ENCODE results near the gene RARS2. TPM values are rescaled to one million over a fixed set of nuclear protein-coding genes. Genes with fewer than 3 reads are reported as not detected.

RARS2 gene
- total and polyA plus RNA-seq, 4 donors, result 15.6 to 40.5 (median 24.4) TPM

DNA sequence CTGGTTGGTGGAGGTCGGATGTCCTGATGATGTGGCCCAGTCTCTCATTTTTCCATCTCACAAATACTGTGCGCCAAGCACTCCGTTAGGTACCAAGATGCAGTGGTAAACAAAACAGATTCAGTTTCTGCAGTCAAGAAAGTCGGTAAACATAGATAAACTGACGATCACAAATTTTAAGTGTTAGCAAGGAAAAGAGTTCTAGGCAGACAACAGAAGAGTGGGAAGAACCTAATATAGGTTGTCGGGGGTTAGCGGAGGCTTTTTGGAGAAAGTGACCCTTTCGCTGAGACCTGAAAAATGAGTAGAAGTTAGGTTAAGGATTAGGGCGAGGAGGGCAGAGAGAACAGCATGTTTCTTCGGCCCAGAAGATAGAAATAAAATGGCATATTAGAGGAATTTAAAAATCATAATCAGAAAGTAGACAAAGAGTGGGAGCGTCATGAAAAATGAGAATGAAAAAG, 662 bp upstream of the RARS2 start:
- H3K9ac ChIP-seq (ENCODE audit: insufficient read depth in 1 of 2, low read length in 2 of 2), result peak overlapping the region; percentile 75 to 83
- no peak for TF ChIP-seq CTCF (IDR thresholded peaks at IDR 0.05; ENCODE audit: control extremely low read depth, extremely low read depth)
- H3K36me3 ChIP-seq (ENCODE audit: control insufficient read depth in 4 of 4, insufficient read depth in 4 of 4, low read length in 4 of 4), result peaks cover 0 to 10% (median 3%) of the 10 kb centered on the region in 4 donors
- H3K9me3 ChIP-seq (ENCODE audit: control insufficient read depth in 4 of 4, insufficient read depth in 3 of 4, low read length in 3 of 4), result peaks cover 0 to 2% (median 0%) of the 10 kb centered on the region in 4 donors
- H3K27me3 ChIP-seq (ENCODE audit: control insufficient read depth in 3 of 3, insufficient read depth in 3 of 3, low read length in 2 of 3), result no peaks in the 10 kb centered on the region
- ATAC-seq (ENCODE audit: insufficient read depth, low FRiP score) (no peak), DNase-seq (no peak)
- 4% methylated on average over 11 of the region's 11 CpGs for WGBS, 2 donors
- peak overlapping the region; percentile 97 for H3K4me3 ChIP-seq
- H3K27ac ChIP-seq (ENCODE audit: low read depth in 1 of 2, low read length in 1 of 2), result peak overlapping the region; percentile 36 to 94
- peaks cover 6 to 17% (median 10%) of the 10 kb centered on the region in 5 donors for H3K4me1 ChIP-seq (ENCODE audit: control insufficient read depth in 5 of 5, insufficient read depth in 5 of 5, low read length in 5 of 5)

- H3K9ac ChIP-seq (ENCODE audit: insufficient read depth in 1 of 2, low read length in 2 of 2), result peak overlapping the region; percentile 64 to 92
- ATAC-seq (ENCODE audit: insufficient read depth, low FRiP score) (no peak), DNase-seq (peak in 1 of 3 donors; percentile 3)
- H3K4me3 ChIP-seq, result peak overlapping the region; percentile 92
- H3K4me1 ChIP-seq (ENCODE audit: control insufficient read depth in 5 of 5, insufficient read depth in 5 of 5, low read length in 5 of 5), result peaks cover 6 to 25% (median 10%) of the 10 kb centered on the region in 5 donors
- H3K27me3 ChIP-seq (ENCODE audit: control insufficient read depth in 3 of 3, insufficient read depth in 3 of 3, low read length in 2 of 3), result no peaks in the 10 kb centered on the region
- peaks cover 0 to 2% (median 0%) of the 10 kb centered on the region in 4 donors for H3K36me3 ChIP-seq (ENCODE audit: control insufficient read depth in 4 of 4, insufficient read depth in 4 of 4, low read length in 4 of 4)
- TF ChIP-seq CTCF (IDR thresholded peaks at IDR 0.05; ENCODE audit: control extremely low read depth, extremely low read depth), result no peak
- peaks cover 0 to 2% (median 0%) of the 10 kb centered on the region in 4 donors for H3K9me3 ChIP-seq (ENCODE audit: control insufficient read depth in 4 of 4, insufficient read depth in 3 of 4, low read length in 3 of 4)
- no peak overlapping the region for H3K27ac ChIP-seq (ENCODE audit: low read depth in 1 of 2, low read length in 1 of 2)
- WGBS, 2 donors, result 31 to 43% methylated on average over 10 of the region's 10 CpGs
Observed at GRCh38 chr6:87588756-87589407, 905 bp downstream of the RARS2 start.

DNA sequence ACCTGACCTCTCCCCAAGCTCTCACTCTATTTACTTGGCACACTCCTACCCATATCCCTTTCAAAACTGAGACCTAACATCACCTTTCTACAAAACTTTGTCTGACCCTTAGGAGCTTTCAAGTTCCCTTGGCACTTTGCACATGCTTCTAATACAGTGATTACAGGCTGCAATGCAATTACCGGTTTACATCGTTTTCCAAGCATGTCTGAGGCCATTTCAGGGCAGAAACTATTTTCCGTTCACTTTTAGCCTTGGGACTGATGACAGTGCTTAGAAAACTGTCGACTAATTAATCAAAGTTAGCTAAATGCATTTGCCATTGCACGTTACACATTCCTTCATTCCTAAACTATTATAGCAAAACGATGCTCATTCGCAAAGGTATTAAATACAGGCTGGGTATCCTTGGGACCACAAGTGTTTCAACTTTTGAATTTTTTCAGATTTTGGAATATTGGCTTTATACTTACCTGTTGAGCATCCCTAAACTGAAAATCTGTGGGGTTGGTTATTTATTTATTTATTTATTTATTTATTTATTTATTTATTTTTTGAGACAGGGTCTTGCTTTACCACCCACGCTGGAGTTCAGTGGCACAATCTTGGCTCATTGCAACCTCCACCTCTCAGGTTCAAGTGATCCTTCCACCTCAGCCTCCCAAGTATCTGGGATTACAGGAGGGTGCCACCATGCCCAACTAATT, 3.3 kb downstream of the RARS2 start:
- WGBS, 2 donors, result 94 to 97% methylated on average over 8 of the region's 8 CpGs
- no peak overlapping the region for H3K9ac ChIP-seq (ENCODE audit: insufficient read depth in 1 of 2, low read length in 2 of 2)
- H3K27me3 ChIP-seq (ENCODE audit: control insufficient read depth in 3 of 3, insufficient read depth in 3 of 3, low read length in 2 of 3), result no peaks in the 10 kb centered on the region
- H3K9me3 ChIP-seq (ENCODE audit: control insufficient read depth in 4 of 4, insufficient read depth in 3 of 4, low read length in 3 of 4), result peaks cover 0 to 2% (median 0%) of the 10 kb centered on the region in 4 donors
- peaks cover 6 to 26% (median 10%) of the 10 kb centered on the region in 5 donors for H3K4me1 ChIP-seq (ENCODE audit: control insufficient read depth in 5 of 5, insufficient read depth in 5 of 5, low read length in 5 of 5)
- H3K36me3 ChIP-seq (ENCODE audit: control insufficient read depth in 4 of 4, insufficient read depth in 4 of 4, low read length in 4 of 4), result peaks cover 0 to 12% (median 7%) of the 10 kb centered on the region in 4 donors
- no peak overlapping the region for H3K4me3 ChIP-seq
- DNase-seq (no peak), ATAC-seq (ENCODE audit: insufficient read depth, low FRiP score) (no peak)
- peak overlapping the region in 1 of 2 donors; percentile 14 for H3K27ac ChIP-seq (ENCODE audit: low read depth in 1 of 2, low read length in 1 of 2)
- no peak for TF ChIP-seq CTCF (IDR thresholded peaks at IDR 0.05; ENCODE audit: control extremely low read depth, extremely low read depth)

Measured in lung (tissue), 12 donors.